H1 (cell line): ENCODE results near the gene PHLDA3. TPM values are rescaled to one million over a fixed set of nuclear protein-coding genes. Genes with fewer than 3 reads are reported as not detected.

Source experiments
- CREB1 ChIP-seq: IDR thresholded peaks from 2 replicates; pipeline ENCODE4 v1.6.1; 2012; ENCODE audit warnings: inconsistent platforms
- CTCF ChIP-seq, 3 experiments: IDR thresholded peaks; 1 replicate in 2 of 3; 2 replicates in 1 of 3; pipeline versions ENCODE4 v1.5.1 to v1.6.1; 2011; ENCODE audit warnings: low read length in 3 of 3, mild to moderate bottlenecking in 3 of 3, inconsistent platforms in 2 of 3, low read depth in 1 of 3, moderate library complexity in 1 of 3; ENCODE audit not compliant: insufficient read depth in 1 of 3; ENCODE audit errors: control extremely low read depth in 1 of 3
- KDM1A ChIP-seq: fragments of 200-600, 300-600 bp; sonication (generic); IDR thresholded peaks from 2 replicates; pipeline ENCODE4 v1.7.1; 2016; ENCODE audit warnings: mild to moderate bottlenecking, low read length, borderline replicate concordance
- KDM4A ChIP-seq: IDR thresholded peaks from one replicate; pipeline ENCODE4 v1.7.1; 2012; ENCODE audit warnings: low read depth, mild to moderate bottlenecking, moderate library complexity, low read length, inconsistent platforms; ENCODE audit not compliant: severe bottlenecking
- MAX ChIP-seq: IDR thresholded peaks from 2 replicates; pipeline ENCODE4 v1.6.1; 2012; ENCODE audit warnings: inconsistent platforms
- RFX5 ChIP-seq: IDR thresholded peaks from 2 replicates; pipeline ENCODE4 v1.6.1; 2011; ENCODE audit warnings: low read depth, low read length, improper control_type of control experiment, borderline replicate concordance
- RXRA ChIP-seq: IDR thresholded peaks from 2 replicates; pipeline ENCODE4 v1.6.1; 2011; ENCODE audit warnings: low read depth, mild to moderate bottlenecking, low read length, moderate library complexity; ENCODE audit not compliant: insufficient read depth
- SP2 ChIP-seq: IDR thresholded peaks from 2 replicates; pipeline ENCODE4 v1.6.1; 2012; ENCODE audit warnings: mild to moderate bottlenecking, low read length, inconsistent platforms
- polyA plus RNA-seq, 7 experiments: library from polyadenylated mRNA; depleted of rRNA in 3 of 7; stranded (reverse) in 5 of 7; unstranded in 2 of 7; fragments of >200 nt in 5 of 7; fragments of 200-250 nt in 2 of 7; gene quantifications; 1 replicate in 5 of 7; 2 replicates in 1 of 7; 4 replicates in 1 of 7; pipeline versions ENCODE4 v1.2.1 to v1.2.3, GENCODE V29; 2011 to 2013; ENCODE audit warnings: missing spikeins in 2 of 7, mixed read lengths in 2 of 7
- total RNA-seq: library from RNA; stranded (reverse); fragmentation: NEBNext Ultra II Directional; extraction: Animal tissue kit (Norgen Biotek cat#: 25700); gene quantifications from 2 replicates; pipeline ENCODE4 v1.2.1, GENCODE V29; 2021

PHLDA3 gene
- total and polyA plus RNA-seq, 2 of the 8 experiments (the other 6 are each of a cell fraction or from before 2014, with no cell fraction given), result 25.5 to 27.5 TPM

GRCh38 chr1:201504799-201505502 is 36.0 kb upstream of the PHLDA3 start (continued):
- TF ChIP-seq KDM1A (no peak), RXRA (no peak), SP2 (no peak), CTCF (IDR thresholded peaks at IDR 0.05; ENCODE audit: control extremely low read depth in 1 of 3, insufficient read depth in 1 of 3, low read depth in 1 of 3, low read length in 3 of 3) (no peak), RFX5 (no peak), KDM4A (no peak), MAX (no peak), CREB1 (no peak)
